Activated CD4-positive, alpha-beta T cell treated with anti-CD3 and anti-CD28 coated beads for 24 hours (primary cell): ENCODE results near the gene SLC45A3.
"Not testable (repeated sequence)": the region's sequence is repeated elsewhere in the genome, so short reads cannot be mapped to it uniquely, and the experiment has no call there.

Source experiments
- DNase-seq, 2 donors: peaks; one replicate each; pipeline ENCODE4 v3.0.0-alpha.2; 2020; ENCODE audit warnings: low read depth in 2 of 2

SLC45A3 gene

GRCh38 chr1:205680073-205680851 lies at the start of gene SLC45A3:
SLC45A3 (minus strand) TSS chr1:205680509; CDS start chr1:205664656, 15,853 bp downstream.
- DNase-seq = peak; percentile 18 to 20

GRCh38 chr1:205726619-205727125 lies 46.4 kb upstream of the SLC45A3 start:
- no peak for DNase-seq

- no peak for DNase-seq
Observed at GRCh38 chr1:205725514-205725913, 45.2 kb upstream of the SLC45A3 start.

- not testable (repeated sequence) for DNase-seq
Observed at GRCh38 chr1:205720740-205721139, 40.4 kb upstream of the SLC45A3 start.

- no peak for DNase-seq
Observed at GRCh38 chr1:205719762-205720161, 39.5 kb upstream of the SLC45A3 start.

GRCh38 chr1:205719015-205719414 lies 38.7 kb upstream of the SLC45A3 start:
- no peak for DNase-seq

GRCh38 chr1:205716371-205717132 lies 36.2 kb upstream of the SLC45A3 start:
- no peak for DNase-seq

GRCh38 chr1:205715628-205716027 lies 35.3 kb upstream of the SLC45A3 start:
- no peak for DNase-seq

GRCh38 chr1:205714906-205715246 lies 34.6 kb upstream of the SLC45A3 start:
- no peak for DNase-seq

- no peak for DNase-seq
Observed at GRCh38 chr1:205714190-205714905, 34.0 kb upstream of the SLC45A3 start.

- peak; percentile 26 to 71 for DNase-seq
Observed at GRCh38 chr1:205711105-205712048, 31.1 kb upstream of the SLC45A3 start.

- no peak for DNase-seq
Observed at GRCh38 chr1:205710201-205711062, 30.1 kb upstream of the SLC45A3 start.

GRCh38 chr1:205709640-205710039 lies 29.3 kb upstream of the SLC45A3 start:
- no peak for DNase-seq

- no peak for DNase-seq
Observed at GRCh38 chr1:205709059-205709398, 28.7 kb upstream of the SLC45A3 start.

GRCh38 chr1:205706601-205707502 lies 26.5 kb upstream of the SLC45A3 start:
- DNase-seq = no peak

GRCh38 chr1:205704903-205705302 lies 24.6 kb upstream of the SLC45A3 start:
- DNase-seq = no peak

- no peak for DNase-seq
Observed at GRCh38 chr1:205703072-205703471, 22.8 kb upstream of the SLC45A3 start.

- no peak for DNase-seq
Observed at GRCh38 chr1:205701891-205702290, 21.6 kb upstream of the SLC45A3 start.

GRCh38 chr1:205701420-205701819 lies 21.1 kb upstream of the SLC45A3 start:
- no peak for DNase-seq
